K562 (cell line): Measurements from ENCODE around the gene SIGLEC1. TPM values are rescaled to one million over a fixed set of nuclear protein-coding genes. Genes with fewer than 3 reads are reported as not detected.

Experiments used
- ATAC-seq: fragments of 200-7000 bp; cut with Tn5 transposase; 3 replicates; pipeline ENCODE4 v1.9.1; 2020; ENCODE audit warnings: moderate library complexity
- BruUV-seq: library from RNA; stranded (reverse); fragments of 400-500 nt; replicated peaks from 2 replicates; lab custom pipeline; 2021; lab: Mats Ljungman, UMichigan
- CTCF ChIA-PET: fragments of 300-600 bp; formaldehyde crosslinking; extraction: SDS; loops from one replicate; lab custom pipeline; 2021; ENCODE audit warnings: low intra/inter-chr PET ratio; lab: Yijun Ruan, JAX
- POLR2A ChIA-PET: fragments of 300-600, 350-650 bp; sonication (Branson Sonifier 250); formaldehyde crosslinking; extraction: SDS; loops from one replicate; lab custom pipeline; 2021; ENCODE audit warnings: antibody characterized with exemption, inconsistent platforms; lab: Yijun Ruan, JAX
- DNase-seq, 4 experiments: peaks; one replicate each; pipeline versions ENCODE4 v3.0.0 to v3.0.0-alpha.2; 2011 to 2018; ENCODE audit warnings: low spot score in 3 of 4, mixed read lengths in 3 of 4; ENCODE audit errors: extremely low read depth in 1 of 4
- FAIRE-seq: peaks from 2 replicates; lab custom pipeline; 2011; peaks lifted over from hg19 to GRCh38; lab: Jason Lieb, UNC
- H2AFZ ChIP-seq: 2 replicates; pipeline ENCODE4 v1.6.0; 2011; ENCODE audit warnings: low read depth, low read length, control low read depth, inconsistent platforms
- H3K27ac ChIP-seq: fragments of 200-600 bp; 3 replicates; pipeline ENCODE4 v1.8.0; 2011; ENCODE audit warnings: low read depth, mild to moderate bottlenecking, control low read depth, inconsistent platforms, low read length, moderate library complexity, mixed read lengths; ENCODE audit errors: extremely low read depth
- H3K27me3 ChIP-seq, 2 experiments: fragments of 300-600 bp in 1 of 2; 2 replicates in 1 of 2; 3 replicates in 1 of 2; pipeline versions ENCODE4 v1.6.0 to v1.8.0; 2011; ENCODE audit warnings: inconsistent platforms in 2 of 2, low read length in 2 of 2, mild to moderate bottlenecking in 1 of 2, mixed read lengths in 1 of 2, moderate library complexity in 1 of 2; ENCODE audit not compliant: control insufficient read depth in 2 of 2, insufficient read depth in 2 of 2
- H3K36me3 ChIP-seq: fragments of 300-600 bp; 3 replicates; pipeline ENCODE4 v1.8.0; 2011; ENCODE audit warnings: mild to moderate bottlenecking, low read length, inconsistent platforms; ENCODE audit not compliant: control insufficient read depth, insufficient read depth
- H3K4me1 ChIP-seq, 2 experiments: fragments of 200-600 bp in 1 of 2; replicated peaks in 1 of 2; 2 replicates in 1 of 2; 3 replicates in 1 of 2; pipeline versions ENCODE4 v1.5.1 to v1.8.0; 2011; ENCODE audit warnings: inconsistent platforms in 2 of 2, low read length in 2 of 2, mild to moderate bottlenecking in 1 of 2, mixed read lengths in 1 of 2, moderate library complexity in 1 of 2; ENCODE audit not compliant: control insufficient read depth in 2 of 2, insufficient read depth in 2 of 2
- H3K4me2 ChIP-seq: 2 replicates; pipeline ENCODE4 v1.6.1; 2011; ENCODE audit warnings: low read length, control low read depth, inconsistent platforms, mixed read lengths; ENCODE audit not compliant: insufficient read depth
- H3K4me3 ChIP-seq: fragments of 200-600 bp; sonication (generic), shearing (Covaris generic); 2 replicates; pipeline ENCODE4 v1.5.1; 2016; ENCODE audit warnings: control low read depth, inconsistent platforms
- H3K79me2 ChIP-seq: fragments of 200-600 bp; 3 replicates; pipeline ENCODE4 v1.8.0; 2011; ENCODE audit warnings: low read length, inconsistent platforms; ENCODE audit not compliant: control insufficient read depth, insufficient read depth
- H3K9ac ChIP-seq, 2 experiments: 2 replicates each; pipeline versions ENCODE4 v1.6.0 to v1.6.1; 2011; ENCODE audit warnings: low read depth in 2 of 2, low read length in 2 of 2, control low read depth in 1 of 2, inconsistent platforms in 1 of 2, mild to moderate bottlenecking in 1 of 2, mixed read lengths in 1 of 2; ENCODE audit not compliant: insufficient read depth in 1 of 2
- H3K9me1 ChIP-seq: one replicate; pipeline ENCODE4 v1.6.0; 2011; ENCODE audit warnings: inconsistent platforms, mild to moderate bottlenecking, low read length, moderate library complexity; ENCODE audit not compliant: control insufficient read depth, insufficient read depth
- H3K9me3 ChIP-seq: replicated peaks from 2 replicates; pipeline ENCODE4 v1.5.1; 2011; ENCODE audit warnings: low read depth, low read length, inconsistent platforms; ENCODE audit not compliant: control insufficient read depth, insufficient read depth
- H4K20me1 ChIP-seq: replicated peaks from 2 replicates; pipeline ENCODE4 v1.6.1; 2011; ENCODE audit warnings: low read length, inconsistent platforms, mixed read lengths; ENCODE audit not compliant: control insufficient read depth, insufficient read depth
- BMI1 ChIP-seq: fragments of 150-350 bp; IDR thresholded peaks from 2 replicates; pipeline ENCODE4 v1.6.1; 2014; ENCODE audit warnings: low read length
- DDX20 ChIP-seq: fragments of 450-650 bp; IDR thresholded peaks from 2 replicates; pipeline ENCODE4 v1.6.1; 2016; ENCODE audit warnings: missing genetic modification characterization, low read depth, mild to moderate bottlenecking, missing compliant biosample characterization, moderate library complexity
- EZH2 ChIP-seq: IDR thresholded peaks from 2 replicates; pipeline ENCODE4 v1.6.1; 2012; ENCODE audit warnings: low read depth, mild to moderate bottlenecking, inconsistent platforms, low read length, borderline replicate concordance
- GTF2F1 ChIP-seq: IDR thresholded peaks from 2 replicates; pipeline ENCODE4 v1.6.1; 2011; ENCODE audit warnings: low read depth, low read length, improper control_type of control experiment
- HDAC6 ChIP-seq: IDR thresholded peaks from 2 replicates; pipeline ENCODE4 v1.6.1; 2012; ENCODE audit warnings: low read depth, mild to moderate bottlenecking, control low read depth, inconsistent platforms, low read length, moderate library complexity
- IFI16 ChIP-seq: fragments of 250-450 bp; sonication (Bioruptor Pico); IDR thresholded peaks from 2 replicates; pipeline ENCODE4 v2.1.2; 2022; ENCODE audit warnings: mild to moderate bottlenecking, inconsistent platforms
- NCOA6 ChIP-seq: fragments of 450-650 bp; IDR thresholded peaks from 2 replicates; pipeline ENCODE4 v1.6.1; 2017; ENCODE audit warnings: mild to moderate bottlenecking
- NR4A1 ChIP-seq, 2 experiments: fragments of 250-450 bp in 1 of 2; fragments of 450-650 bp in 1 of 2; sonication (Bioruptor Pico) in 1 of 2; IDR thresholded peaks; 2 replicates each; pipeline versions ENCODE4 v1.4.0 to v1.6.1; 2016 to 2020; ENCODE audit warnings: mild to moderate bottlenecking in 2 of 2, missing compliant biosample characterization in 1 of 2, missing genetic modification characterization in 1 of 2, moderate library complexity in 1 of 2
- PCBP2 ChIP-seq: fragments of 200-400 bp; formaldehyde crosslinking; IDR thresholded peaks from 2 replicates; pipeline ENCODE4 v1.6.1; 2018; ENCODE audit warnings: low read length, low read depth, mild to moderate bottlenecking, moderate library complexity; ENCODE audit not compliant: poor library complexity, severe bottlenecking
- RBBP5 ChIP-seq: fragments of 200-600 bp; sonication (generic); IDR thresholded peaks from 2 replicates; pipeline ENCODE4 v1.6.1; 2012; ENCODE audit warnings: borderline replicate concordance, mild to moderate bottlenecking, low read length, control low read depth, inconsistent platforms; ENCODE audit not compliant: insufficient read depth, poor library complexity, severe bottlenecking
- SMARCB1 ChIP-seq: IDR thresholded peaks from 2 replicates; pipeline ENCODE4 v1.6.1; 2011; ENCODE audit warnings: improper control_type of control experiment, low read depth; ENCODE audit not compliant: insufficient read length
- ZNF134 ChIP-seq: fragments of 250-450 bp; sonication (Bioruptor Pico); conservative IDR thresholded peaks from 2 replicates; pipeline ENCODE4 v1.4.0; 2020
- ZNF77 ChIP-seq: fragments of 250-450 bp; sonication (Bioruptor Pico); IDR thresholded peaks from 2 replicates; pipeline ENCODE4 v1.5.0; 2020
- WGBS: fragments of 100-300 bp; shearing (Covaris generic); methylation state at CpG from one replicate; pipeline ENCODE4 v1.1.6; 2016; ENCODE audit warnings: low coverage, mixed read lengths; ENCODE audit not compliant: insufficient coverage; ENCODE audit errors: missing lambda C conversion rate; 5-methylcytosine and 5-hydroxymethylcytosine counted together
- in situ Hi-C: fragments of 300-500 bp; cut with MboI; formaldehyde crosslinking; loops from 4 replicates; pipeline ENCODE4 v1.15.0; 2018; ENCODE audit warnings: inconsistent platforms, mixed read lengths
- intact Hi-C: fragments of 100-400 bp; cut with micrococcal nuclease; formaldehyde crosslinking; loops from 2 replicates; pipeline ENCODE4 v1.14.2; 2022
- polyA plus RNA-seq, 8 experiments: library from polyadenylated mRNA; depleted of rRNA in 4 of 8; stranded (reverse) in 5 of 8; unstranded in 3 of 8; fragments of >200 nt; fragmentation: Nextera tagmentation in 2 of 8; fragmentation: Illumina TruSeq in 1 of 8; extraction: Ambion mirVana in 2 of 8; extraction: Trizol in 1 of 8; gene quantifications; 2 replicates each; pipeline versions ENCODE4 v1.2.1 to v1.2.3, GENCODE V29; 2011 to 2014; ENCODE audit warnings: inconsistent platforms in 1 of 8, missing spikeins in 1 of 8
- total RNA-seq, 7 experiments: library from RNA; depleted of rRNA in 6 of 7; stranded (reverse); fragments of >200 nt in 6 of 7; fragmentation: Illumina TruSeq in 2 of 7; extraction: Trizol in 2 of 7; gene quantifications; 2 replicates each; pipeline versions ENCODE4 v1.2.1 to v1.2.3, GENCODE V29; 2011 to 2021; ENCODE audit warnings: low replicate concordance in 1 of 7
- TF ChIP-seq, protein P1 (sequence below), 2 experiments: fragments of 250-450 bp in 1 of 2; fragments of 450-650 bp in 1 of 2; sonication (Bioruptor Pico) in 1 of 2; IDR thresholded peaks; 2 replicates each; pipeline versions ENCODE4 v1.6.1 to v1.8.0; 2016 to 2021; ENCODE audit warnings: mild to moderate bottlenecking in 2 of 2, moderate library complexity in 2 of 2, missing compliant biosample characterization in 1 of 2, missing genetic modification characterization in 1 of 2
- TF ChIP-seq, protein P2 (sequence below): fragments of 450-650 bp; IDR thresholded peaks from 2 replicates; pipeline ENCODE4 v1.6.1; 2017; ENCODE audit warnings: antibody characterized with exemption

SIGLEC1 gene
- total and polyA plus RNA-seq, 9 of the 15 experiments (the other 6 are each of a cell fraction or from before 2014, with no cell fraction given): 0.05 to 0.07 TPM; not detected in 7

DNA sequence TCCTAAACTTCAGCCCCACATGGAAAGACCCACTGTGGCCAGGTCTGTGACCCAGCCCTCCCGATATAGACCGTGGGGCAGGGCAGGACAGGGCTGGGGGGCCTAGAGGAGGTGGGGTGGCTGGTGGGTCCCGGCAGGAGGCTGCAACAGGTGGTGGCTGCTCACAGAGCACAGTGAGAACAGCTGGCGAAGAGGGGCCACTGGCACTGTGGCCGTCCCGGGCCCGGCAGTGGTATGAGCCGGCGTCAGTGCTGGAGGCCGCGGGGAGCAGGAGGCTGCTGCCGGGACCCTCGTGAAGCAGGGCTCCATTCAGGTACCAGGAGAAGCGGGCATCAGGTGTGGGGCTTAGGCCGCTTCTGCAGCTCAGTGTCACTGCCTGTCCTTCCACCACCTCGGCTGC lies 13.4 kb downstream of the SIGLEC1 start:
- H3K79me2 ChIP-seq: no peaks in the 10 kb centered on the region
- H3K9me1 ChIP-seq: no peaks in the 10 kb centered on the region
- H3K4me1 ChIP-seq: peaks cover 0 to 15% of the 10 kb centered on the region in 2 experiments; a peak in 2 of 5 replicates
- FAIRE-seq (no peak), DNase-seq (no peak), ATAC-seq (no peak)
- H3K9ac ChIP-seq: no peak overlapping the region
- no peaks in the 10 kb centered on the region for H3K9me3 ChIP-seq
- no peaks in the 10 kb centered on the region for H4K20me1 ChIP-seq
- H3K27ac ChIP-seq: no peak overlapping the region
- H3K36me3 ChIP-seq: no peaks in the 10 kb centered on the region
- H3K27me3 ChIP-seq: peaks cover 0 to 47% of the 10 kb centered on the region in 2 experiments; a peak in 3 of 5 replicates
- no TSS peak for BruUV-seq
- no peak overlapping the region for H2AFZ ChIP-seq
- CTCF ChIA-PET: no interaction called here
- H3K4me2 ChIP-seq: no peak overlapping the region
- POLR2A ChIA-PET: interaction anchor here (0.7 kb wide), 1 partner anchor 1459 kb away, joined by 3 read pairs; no protein-coding TSS in a partner anchor
- in situ Hi-C loops (no loop called here), intact Hi-C loops (no loop called here)
- WGBS: 8% methylated on average over 10 of the region's 16 CpGs
- H3K4me3 ChIP-seq: no peak overlapping the region
- TF ChIP-seq, protein P1, sequence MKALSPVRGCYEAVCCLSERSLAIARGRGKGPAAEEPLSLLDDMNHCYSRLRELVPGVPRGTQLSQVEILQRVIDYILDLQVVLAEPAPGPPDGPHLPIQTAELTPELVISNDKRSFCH (CRISPR knock-in tag; IDR thresholded peaks at IDR 0.05): no peak
- TF ChIP-seq, protein P1 (tag; IDR thresholded peaks at IDR 0.05): no peak
- TF ChIP-seq SMARCB1: no peak
- TF ChIP-seq PCBP2: no peak
- no peak for TF ChIP-seq GTF2F1
- no peak for TF ChIP-seq NR4A1 (CRISPR knock-in tag; IDR thresholded peaks at IDR 0.05)
- no peak for TF ChIP-seq NR4A1 (tag; IDR thresholded peaks at IDR 0.05)
- no peak for TF ChIP-seq HDAC6
- no peak for TF ChIP-seq NCOA6
- no peak for TF ChIP-seq BMI1
- no peak for TF ChIP-seq ZNF134 (CRISPR knock-in tag)
- no peak for TF ChIP-seq IFI16
- no peak for TF ChIP-seq DDX20 (tag)
- no peak for TF ChIP-seq EZH2
- TF ChIP-seq ZNF77: no peak
- TF ChIP-seq RBBP5: no peak
- TF ChIP-seq, protein P2, sequence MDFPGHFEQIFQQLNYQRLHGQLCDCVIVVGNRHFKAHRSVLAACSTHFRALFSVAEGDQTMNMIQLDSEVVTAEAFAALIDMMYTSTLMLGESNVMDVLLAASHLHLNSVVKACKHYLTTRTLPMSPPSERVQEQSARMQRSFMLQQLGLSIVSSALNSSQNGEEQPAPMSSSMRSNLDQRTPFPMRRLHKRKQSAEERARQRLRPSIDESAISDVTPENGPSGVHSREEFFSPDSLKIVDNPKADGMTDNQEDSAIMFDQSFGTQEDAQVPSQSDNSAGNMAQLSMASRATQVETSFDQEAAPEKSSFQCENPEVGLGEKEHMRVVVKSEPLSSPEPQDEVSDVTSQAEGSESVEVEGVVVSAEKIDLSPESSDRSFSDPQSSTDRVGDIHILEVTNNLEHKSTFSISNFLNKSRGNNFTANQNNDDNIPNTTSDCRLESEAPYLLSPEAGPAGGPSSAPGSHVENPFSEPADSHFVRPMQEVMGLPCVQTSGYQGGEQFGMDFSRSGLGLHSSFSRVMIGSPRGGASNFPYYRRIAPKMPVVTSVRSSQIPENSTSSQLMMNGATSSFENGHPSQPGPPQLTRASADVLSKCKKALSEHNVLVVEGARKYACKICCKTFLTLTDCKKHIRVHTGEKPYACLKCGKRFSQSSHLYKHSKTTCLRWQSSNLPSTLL: no peak
